SH-SY5Y (cell line): ENCODE measurements around the gene MACIR.

Source experiments
- GATA2 ChIP-seq: IDR thresholded peaks from 2 replicates; pipeline ENCODE4 v1.6.1; 2011; ENCODE audit warnings: mild to moderate bottlenecking, low read depth, low read length
- GATA3 ChIP-seq: IDR thresholded peaks from 2 replicates; pipeline ENCODE4 v1.6.1; 2011; ENCODE audit warnings: low read depth, mild to moderate bottlenecking, low read length, moderate library complexity

DNA sequence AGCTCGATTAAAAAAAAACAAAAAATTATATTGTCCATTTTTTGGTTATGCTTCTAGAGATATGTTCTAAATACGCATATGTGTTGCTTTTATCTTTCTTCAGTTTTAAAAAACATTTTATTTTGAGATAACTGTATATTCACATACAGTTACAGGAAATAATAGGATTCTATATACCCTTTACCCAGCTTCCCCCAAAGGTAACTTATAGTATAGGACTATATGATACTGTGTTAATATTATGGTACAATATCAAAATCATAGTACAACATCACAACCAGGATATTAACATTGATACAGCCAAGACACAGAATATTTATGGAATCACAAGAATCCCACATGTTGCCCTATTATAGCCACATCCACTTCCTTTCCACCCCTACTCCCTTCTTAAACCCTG is 9.5 kb upstream of the MACIR start:
- TF ChIP-seq GATA3 = no peak
- no peak for TF ChIP-seq GATA2
